Activated T-cell treated with anti-CD3 and anti-CD28 coated beads, Interleukin-2, amount 50 U/mL, for 48 hours (primary cell): Measurements from ENCODE around the gene PLEKHA1.

ENCODE experiments used
- DNase-seq, 2 experiments: peaks; one replicate each; pipeline ENCODE4 v3.0.0-alpha.2; 2020

Gene PLEKHA1

GRCh38 chr10:122424059-122424458 lies 49.6 kb downstream of the PLEKHA1 start:
- DNase-seq = no peak

GRCh38 chr10:122426829-122427228 lies 52.3 kb downstream of the PLEKHA1 start:
- DNase-seq = no peak

- DNase-seq = no peak
Observed at GRCh38 chr10:122427280-122427679, 52.8 kb downstream of the PLEKHA1 start.

- DNase-seq = no peak
Observed at GRCh38 chr10:122435212-122435827, 60.8 kb downstream of the PLEKHA1 start.

- no peak for DNase-seq
Observed at GRCh38 chr10:122441961-122442360, 67.5 kb downstream of the PLEKHA1 start.

GRCh38 chr10:122445469-122445868 lies 71.0 kb downstream of the PLEKHA1 start:
- no peak for DNase-seq

GRCh38 chr10:122445904-122446303 lies 71.4 kb downstream of the PLEKHA1 start:
- DNase-seq = no peak

- DNase-seq = no peak
Observed at GRCh38 chr10:122446668-122447423, 72.3 kb downstream of the PLEKHA1 start.

GRCh38 chr10:122448600-122448999 lies 74.1 kb downstream of the PLEKHA1 start:
- no peak for DNase-seq

- no peak for DNase-seq
Observed at GRCh38 chr10:122449153-122449552, 74.6 kb downstream of the PLEKHA1 start.

GRCh38 chr10:122450353-122450990 lies 76.0 kb downstream of the PLEKHA1 start:
- DNase-seq = no peak

GRCh38 chr10:122454071-122454470 lies 79.6 kb downstream of the PLEKHA1 start:
- DNase-seq = no peak

- DNase-seq = no peak
Observed at GRCh38 chr10:122454603-122455080, 80.1 kb downstream of the PLEKHA1 start, which contains the start of gene ARMS2. TSS of gene ARMS2 (plus strand) at chr10:122454653. CDS start at chr10:122454728, 75 bp downstream.

GRCh38 chr10:122455376-122456079 lies 81.0 kb downstream of the PLEKHA1 start:
- DNase-seq = no peak

GRCh38 chr10:122457934-122458333 lies 83.4 kb downstream of the PLEKHA1 start:
- no peak for DNase-seq

- DNase-seq = no peak
Observed at GRCh38 chr10:122458693-122459092, 84.2 kb downstream of the PLEKHA1 start.

GRCh38 chr10:122459561-122460273 lies 85.2 kb downstream of the PLEKHA1 start:
- no peak for DNase-seq

GRCh38 chr10:122460891-122461293 lies 86.4 kb downstream of the PLEKHA1 start:
- DNase-seq = no peak

- DNase-seq = no peak
Observed at GRCh38 chr10:122461367-122461728, 86.8 kb downstream of the PLEKHA1 start, which contains the start of gene HTRA1. TSS of gene HTRA1 (plus strand) at chr10:122461553. CDS start at chr10:122461653, 100 bp downstream.

- DNase-seq = peak in 1 of 2 experiments; percentile 42
Observed at GRCh38 chr10:122461729-122462532, 87.4 kb downstream of the PLEKHA1 start.
